PC-9 (cell line): ENCODE results near the gene COL5A2.

Experiments used
- CTCF ChIP-seq: fragments of 200-600 bp; sonication (generic); conservative IDR thresholded peaks from 2 replicates; pipeline ENCODE4 v1.6.1; 2017; ENCODE audit warnings: mixed run types, antibody characterized with exemption, mild to moderate bottlenecking, moderate library complexity
- EZH2 ChIP-seq: fragments of 200-600 bp; sonication (generic); IDR thresholded peaks from 2 replicates; pipeline ENCODE4 v1.8.0; 2017; ENCODE audit warnings: antibody characterized with exemption, low read depth

DNA sequence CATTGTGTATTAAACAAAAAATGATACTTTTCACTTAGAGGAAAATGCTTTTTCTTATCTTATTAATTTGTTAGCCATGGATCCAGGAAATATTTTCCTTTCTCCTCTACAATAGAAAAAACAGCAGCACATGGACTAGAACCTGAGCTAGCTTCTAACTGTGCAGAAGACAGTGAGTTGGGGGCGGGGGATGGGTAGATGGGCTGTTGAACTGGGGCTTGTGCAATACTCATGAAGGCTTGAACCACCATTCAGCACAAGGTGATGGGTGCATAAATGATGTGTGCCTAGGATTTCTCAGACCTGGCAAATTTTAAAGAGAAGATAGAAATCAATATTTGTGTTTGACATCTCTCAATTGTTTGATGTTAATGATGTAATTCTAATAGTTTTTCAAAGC lies 42.0 kb downstream of the COL5A2 start:
- no peak for TF ChIP-seq CTCF
- no peak for TF ChIP-seq EZH2
